Right renal cortex interstitium (tissue), 3 donors: ENCODE data around the gene EFHC1. TPM values are rescaled to one million over a fixed set of nuclear protein-coding genes. Genes with fewer than 3 reads are reported as not detected.

Experiments used
- DNase-seq, 3 donors: peaks; one replicate each; pipeline ENCODE4 v3.0.0-alpha.2; 2013; ENCODE audit warnings: low read depth in 3 of 3, low spot score in 2 of 3
- polyA plus RNA-seq, 3 donors: library from polyadenylated mRNA; unstranded; fragments of 120-200 nt; gene quantifications; one replicate each; pipeline ENCODE4 v1.2.1, GENCODE V29; 2013; ENCODE audit not compliant: insufficient read length in 3 of 3

Gene EFHC1
- polyA plus RNA-seq, 3 donors: 56.8 to 62.5 (median 60.2) TPM

DNA sequence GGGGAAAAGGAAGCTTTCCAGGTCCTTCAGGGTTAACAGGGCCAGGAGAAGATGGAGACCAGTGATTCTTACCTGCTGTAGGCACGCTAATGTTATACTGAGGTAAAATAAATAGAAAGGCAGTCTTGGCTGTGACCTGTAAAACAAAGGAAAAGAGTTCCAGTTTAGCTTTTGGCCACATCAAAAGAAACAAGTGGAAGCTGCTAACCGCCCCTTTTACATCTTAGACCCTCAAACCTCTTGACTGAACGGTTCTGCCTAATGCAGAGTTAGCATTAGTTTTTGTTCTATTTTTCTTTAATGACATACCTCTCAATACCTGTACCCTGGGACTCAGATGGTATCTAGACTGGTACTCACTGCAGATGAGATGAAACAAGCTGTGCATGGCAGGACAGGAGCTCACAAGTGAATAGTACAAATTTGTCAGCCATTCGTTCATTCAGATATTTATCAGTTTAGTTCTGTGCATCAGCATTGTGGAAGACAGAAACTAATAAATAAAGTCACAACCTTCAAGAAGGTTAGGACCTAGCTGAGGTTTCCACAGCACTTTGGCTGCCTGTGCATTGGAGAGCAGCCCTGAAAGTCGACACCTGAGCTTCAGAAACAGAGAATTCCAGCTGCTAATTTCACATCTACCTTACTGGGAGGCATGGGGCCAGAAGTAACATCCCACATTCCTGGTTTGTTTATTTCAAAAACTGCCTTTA lies 115.7 kb downstream of the EFHC1 start:
- DNase-seq: no peak

DNA sequence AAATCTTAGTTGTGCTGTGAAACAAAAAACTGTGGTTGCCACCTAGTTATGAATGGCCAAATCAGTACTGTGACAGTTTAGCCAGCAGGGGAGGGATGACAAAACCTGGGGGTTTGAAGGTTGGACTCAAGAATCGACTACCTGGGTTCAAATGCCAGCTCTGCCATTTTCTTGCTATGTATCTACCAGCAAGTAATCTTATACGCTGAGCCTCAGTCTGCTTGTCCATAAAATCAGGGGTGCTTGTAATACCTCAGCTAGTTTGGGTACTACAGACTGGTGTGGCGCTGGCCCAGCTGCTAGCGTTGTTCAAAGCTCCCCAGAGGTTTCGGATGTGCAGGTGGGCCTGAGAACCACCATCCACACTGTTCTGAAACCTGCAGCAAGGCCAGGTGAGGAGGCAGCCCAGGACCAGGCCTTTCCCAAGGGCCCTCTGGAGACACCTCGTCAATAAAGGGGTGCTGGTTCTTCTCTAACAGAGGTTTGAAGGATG lies 116.3 kb downstream of the EFHC1 start:
- no peak for DNase-seq

DNA sequence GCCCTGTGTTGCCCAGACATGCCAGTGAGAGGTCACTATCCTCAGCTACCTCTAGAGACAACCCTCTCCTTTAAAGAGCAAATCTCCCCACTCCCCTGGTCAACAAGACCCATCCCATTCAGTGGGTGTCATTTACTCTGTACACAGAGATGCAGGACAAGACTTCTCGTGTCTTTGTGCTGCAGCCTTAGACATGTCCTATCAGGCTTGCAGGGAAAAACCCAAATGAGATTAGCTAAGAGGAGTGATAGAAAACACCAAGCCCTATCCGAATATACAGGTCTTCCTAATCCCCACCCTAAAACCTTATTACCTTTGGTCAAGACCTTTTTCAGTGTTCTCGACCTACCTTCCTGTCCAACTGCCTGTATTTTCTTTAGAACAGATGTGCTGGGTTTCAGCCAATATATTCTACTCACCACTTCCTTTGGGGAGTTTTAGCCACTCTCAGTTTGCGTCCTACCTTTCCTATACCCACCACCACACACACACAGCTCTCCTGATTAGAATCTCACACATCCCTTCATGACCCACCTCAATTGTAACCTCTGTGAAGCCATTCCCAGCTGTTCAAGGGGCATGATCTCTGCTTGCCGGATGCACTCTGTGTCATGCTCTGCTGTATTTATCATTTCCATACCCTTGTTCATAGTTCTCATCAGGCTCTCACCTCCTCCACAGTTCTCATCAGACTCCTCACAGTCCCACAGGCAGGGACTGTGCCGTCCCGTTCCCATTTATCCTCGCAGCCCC lies 117.0 kb downstream of the EFHC1 start:
- DNase-seq: no peak

DNA sequence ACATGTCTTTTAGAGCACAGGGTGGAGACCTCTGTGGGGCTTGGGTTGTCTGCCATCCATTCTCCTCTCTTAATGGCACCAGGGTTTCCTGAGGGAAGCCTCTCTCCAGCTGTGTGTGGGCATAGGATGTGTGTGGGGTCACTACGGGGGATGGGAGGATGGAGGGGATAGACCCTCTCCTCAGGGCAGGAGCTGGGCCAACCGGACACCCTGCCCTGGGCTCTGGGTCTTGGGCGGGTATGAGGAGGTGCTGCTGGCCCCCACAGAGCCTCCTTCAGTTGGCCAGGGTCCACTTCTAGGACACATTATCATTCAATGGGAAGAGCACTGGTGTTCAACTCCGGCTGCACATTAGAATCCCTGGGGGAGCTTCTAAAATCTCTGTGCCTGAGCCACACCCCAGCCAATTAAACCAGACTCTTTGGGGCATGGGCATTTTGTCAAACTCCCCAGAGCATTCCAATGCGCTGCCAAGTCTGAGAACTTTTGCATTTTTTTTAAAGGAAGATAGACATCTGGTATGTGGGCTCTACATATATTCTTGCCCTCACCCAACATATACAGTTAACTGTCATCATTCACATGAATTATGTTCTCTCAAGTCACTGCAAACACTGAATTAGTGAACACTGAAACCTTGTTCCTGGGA lies 118.2 kb downstream of the EFHC1 start:
- no peak for DNase-seq

DNA sequence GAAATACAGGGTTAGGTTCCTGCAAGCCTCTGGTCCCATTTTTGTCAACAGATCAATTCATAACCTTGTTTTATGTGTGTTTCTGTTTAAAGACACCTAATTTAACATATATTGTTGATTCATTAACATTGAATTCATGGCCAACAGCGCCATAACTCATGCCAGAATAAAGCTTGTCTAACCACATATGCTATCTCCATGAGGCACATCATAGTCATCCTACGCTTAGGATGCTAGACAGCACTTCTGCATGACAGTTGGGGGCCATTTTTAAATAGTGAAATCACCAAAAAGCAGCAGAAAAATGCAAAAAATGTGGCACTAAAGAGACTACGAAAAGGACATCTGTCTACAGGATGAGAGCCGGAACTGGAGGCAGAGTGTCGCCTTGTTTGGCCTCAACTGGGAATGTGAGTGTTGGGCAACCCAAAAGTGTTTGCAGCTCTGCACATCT lies 118.8 kb downstream of the EFHC1 start:
- DNase-seq: no peak

DNA sequence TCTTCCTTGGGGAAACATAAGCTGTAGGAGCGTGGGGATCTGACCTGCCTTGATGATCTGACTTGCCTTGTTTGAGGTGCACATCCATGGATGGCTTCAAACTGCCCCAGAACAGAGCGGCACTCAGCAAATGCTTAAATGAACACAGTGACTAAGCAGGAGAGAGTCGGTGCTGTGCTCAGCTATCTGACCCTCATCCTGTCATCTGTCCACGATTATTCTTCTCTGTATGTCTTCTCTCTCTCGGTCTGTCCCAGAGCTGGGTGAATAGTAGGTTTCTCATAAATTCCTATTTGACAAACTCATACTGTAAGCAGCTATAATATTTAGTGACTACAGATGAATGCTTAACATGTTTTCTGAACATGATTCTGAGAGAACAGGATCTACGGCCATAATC lies 119.5 kb downstream of the EFHC1 start:
- DNase-seq: no peak

DNA sequence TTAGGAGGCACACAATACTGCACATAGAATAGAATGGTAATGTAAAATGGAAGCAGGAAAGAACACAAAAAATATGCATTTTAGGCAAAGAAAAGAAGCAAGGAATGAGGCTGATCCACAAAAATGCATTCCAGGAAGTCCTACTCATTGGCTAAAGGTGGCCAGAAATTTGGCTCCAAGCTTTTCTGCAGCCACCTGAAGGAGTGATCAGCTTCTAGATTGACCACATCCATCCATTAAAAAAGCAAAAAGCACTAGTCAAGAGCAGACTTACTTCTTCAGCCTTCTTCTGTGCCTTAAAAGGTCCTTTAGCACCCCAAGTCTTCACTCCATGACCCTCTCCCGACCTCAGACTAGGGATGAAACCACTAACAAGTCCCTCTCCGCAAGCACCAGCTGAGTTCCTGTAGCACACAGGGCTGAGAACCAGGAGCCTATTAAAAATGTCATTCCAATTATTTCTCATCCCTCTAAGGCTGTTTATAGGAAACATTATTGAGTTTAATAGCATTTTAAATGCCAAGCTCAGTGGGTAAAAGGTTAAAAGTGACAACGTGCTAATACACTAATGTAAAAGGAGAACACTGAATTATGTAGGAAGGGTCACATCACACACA lies 120.3 kb downstream of the EFHC1 start:
- no peak for DNase-seq

DNA sequence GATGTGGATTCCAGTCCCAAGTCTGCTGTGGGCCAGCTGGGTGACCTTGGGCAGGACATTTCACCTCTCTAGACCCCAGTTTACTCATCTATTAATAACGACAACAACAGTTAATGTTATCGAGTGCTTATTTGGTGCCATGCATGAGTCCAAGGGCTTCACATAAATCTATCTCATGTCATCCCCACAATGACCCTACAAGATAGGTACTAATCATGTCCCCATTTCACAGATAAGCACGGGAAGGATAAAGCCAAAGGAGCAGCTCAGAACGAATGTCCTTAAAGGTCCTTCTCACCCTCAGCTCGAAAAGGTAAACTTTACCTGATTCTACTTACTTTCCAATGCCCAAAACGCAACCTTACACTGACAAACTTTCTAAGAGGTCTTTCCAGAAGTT lies 121.0 kb downstream of the EFHC1 start:
- DNase-seq: no peak

DNA sequence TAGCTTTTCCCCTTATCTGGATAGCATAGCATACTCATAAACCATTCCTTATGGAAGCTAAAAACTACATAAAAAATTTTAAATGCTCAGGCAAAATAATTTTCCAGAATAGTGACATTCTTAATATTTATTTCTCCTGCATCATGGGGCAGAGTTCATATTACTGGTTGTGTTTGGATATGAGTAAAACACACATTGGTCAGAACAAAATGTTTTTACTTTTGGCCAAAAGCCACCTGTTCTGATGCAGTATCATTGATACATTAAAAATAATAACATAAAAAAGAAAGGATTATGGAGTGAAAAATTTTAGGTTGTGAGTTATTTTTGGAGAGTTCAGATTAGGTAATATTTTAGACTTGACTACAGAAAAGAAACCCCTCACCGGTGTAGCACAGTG lies 123.1 kb downstream of the EFHC1 start:
- DNase-seq: no peak

DNA sequence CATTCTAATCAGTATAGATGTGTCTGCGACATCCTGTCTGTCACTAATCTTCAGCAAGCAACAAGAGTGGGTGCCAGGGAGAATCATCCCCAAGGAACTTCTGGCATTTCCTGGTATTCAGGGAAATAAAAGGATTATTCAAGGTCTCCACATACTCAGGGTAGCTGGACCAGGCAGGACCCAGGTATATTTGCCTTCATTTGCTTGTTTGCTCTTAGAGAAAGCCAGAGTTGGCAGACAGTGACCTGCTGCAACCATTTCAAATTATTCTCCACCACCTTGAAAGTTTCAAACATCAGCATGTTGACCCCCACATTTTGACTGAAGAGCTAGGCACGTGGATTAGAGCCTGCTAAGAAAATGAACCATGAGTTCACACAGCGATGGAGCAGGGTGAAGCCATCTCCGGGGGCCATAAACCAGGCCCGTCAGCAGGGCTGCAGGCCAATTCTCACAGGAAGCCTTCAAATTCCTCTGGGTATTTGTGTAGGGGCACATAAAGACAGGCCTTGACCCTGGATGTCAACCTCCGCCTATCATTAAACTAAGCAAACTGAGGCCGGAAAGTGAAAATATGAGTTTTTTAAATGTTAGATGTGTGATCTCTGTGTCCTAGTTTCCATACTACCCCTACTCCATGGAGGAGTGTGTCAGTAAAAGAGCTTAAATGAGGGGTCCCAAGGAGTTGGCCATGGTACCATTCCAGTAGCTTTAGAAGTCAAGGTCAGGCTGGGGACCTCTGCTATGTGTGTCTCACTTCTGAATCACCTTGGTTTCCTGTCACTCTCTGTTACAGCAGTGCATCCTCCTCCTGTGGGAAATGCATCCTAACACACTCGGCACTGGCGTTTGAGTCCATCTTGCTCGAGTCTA lies 123.8 kb downstream of the EFHC1 start:
- DNase-seq: no peak

DNA sequence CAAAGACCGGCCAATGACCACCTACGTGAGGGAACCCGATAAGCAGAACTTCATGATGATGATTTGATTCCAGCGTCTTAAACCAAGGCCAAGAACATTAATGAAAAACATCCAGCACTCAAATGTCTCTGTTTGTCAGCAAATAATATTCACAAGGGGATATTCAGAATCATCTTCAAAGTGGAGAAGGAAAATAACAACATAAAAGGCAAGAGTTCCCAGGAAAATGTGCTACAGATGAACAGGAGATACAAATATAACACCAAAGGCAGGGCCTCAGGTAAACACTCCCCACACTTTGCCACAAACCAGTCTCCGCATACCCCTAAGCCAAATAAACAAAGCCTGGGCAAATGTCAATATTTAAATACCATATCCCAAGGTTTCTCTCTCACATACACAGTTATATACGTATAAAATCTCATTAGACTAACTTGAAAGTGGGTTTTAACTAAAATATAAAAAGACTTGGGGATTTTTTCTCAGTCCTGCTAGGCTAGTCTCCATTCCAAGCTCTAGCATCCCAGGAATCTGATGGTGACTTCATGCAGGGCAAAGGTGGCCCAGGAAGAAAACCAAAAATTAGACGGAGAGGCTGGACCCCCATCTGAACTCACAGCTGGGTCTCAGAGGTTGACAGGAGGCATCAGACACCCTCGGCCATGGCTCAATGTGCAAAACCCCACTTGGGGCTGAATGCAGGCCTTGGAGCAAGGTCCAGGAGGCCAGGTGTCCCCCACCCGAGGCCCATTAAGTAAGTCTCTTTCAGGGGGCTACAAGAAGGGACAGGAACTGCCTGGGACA lies 124.7 kb downstream of the EFHC1 start:
- DNase-seq: no peak

DNA sequence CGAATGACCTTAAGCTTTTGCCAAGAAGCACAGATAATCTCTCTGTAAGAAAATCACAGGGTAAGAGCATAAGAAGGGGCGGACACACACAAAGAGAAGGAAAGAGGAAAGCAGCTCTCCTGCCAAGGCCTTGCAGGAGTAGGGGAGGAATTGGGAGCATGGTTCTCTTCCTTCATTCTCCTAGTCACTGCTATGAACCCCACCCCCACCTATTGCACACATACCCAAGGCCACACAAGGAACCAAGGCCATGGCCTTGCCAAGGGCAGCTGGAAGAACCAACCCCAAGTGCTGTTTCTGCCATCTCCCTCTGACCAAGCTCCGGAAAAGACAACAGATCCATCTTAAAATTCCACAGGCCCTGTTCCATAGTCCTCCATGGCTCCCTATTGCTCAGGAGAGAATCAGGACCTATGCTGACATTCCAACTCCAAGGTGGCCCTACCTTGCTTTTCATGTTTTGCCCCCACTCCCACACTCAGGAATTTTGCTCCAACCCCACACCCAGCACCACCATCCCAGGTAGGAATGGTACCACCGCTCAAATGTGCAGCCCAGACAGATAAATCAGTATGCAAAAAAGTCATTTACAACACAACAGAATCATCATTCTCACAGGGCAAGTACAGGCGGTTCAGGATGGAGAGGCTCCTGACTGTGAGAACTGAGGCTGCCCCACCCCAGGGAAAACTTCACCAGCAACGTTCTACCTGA lies 125.4 kb downstream of the EFHC1 start:
- no peak for DNase-seq

DNA sequence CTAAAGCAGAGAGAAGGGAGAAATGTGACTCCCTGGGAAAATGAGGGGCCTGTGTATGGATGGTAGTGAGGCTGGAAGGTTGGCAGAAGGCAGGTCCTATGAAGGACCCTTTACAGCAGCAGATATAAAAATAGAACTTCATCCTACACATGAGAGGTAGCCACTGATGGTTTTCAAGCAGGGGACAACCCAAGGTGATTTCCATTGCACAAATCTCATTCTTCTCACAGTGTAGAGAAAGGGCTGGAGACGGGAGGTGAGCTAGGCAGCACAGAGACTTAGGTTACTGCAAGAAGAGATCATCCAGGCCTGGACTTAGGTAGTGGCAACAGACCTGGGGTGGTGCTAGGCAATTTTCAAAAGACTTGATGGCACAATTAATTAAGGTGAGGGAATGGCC lies 126.0 kb downstream of the EFHC1 start:
- no peak for DNase-seq

DNA sequence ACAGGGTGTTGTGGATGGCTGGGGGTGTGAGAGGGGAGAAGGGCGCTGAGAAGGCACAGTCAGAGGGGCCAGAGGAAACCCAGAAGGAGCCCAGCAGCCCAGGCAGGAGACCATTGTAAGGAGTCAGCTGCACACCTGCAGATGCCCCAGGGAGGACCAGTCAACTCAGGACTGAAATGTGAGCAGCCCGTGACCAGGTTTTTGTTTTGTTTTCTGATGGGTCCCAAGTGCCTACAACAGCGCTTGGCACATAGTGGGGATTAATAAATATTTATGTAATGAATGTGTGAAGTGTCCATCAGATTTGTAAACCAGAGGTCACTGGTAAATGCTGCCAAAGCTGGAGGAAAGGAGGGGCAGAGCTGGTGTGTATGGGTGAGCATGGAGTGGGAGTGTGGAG lies 126.5 kb downstream of the EFHC1 start:
- DNase-seq: no peak

DNA sequence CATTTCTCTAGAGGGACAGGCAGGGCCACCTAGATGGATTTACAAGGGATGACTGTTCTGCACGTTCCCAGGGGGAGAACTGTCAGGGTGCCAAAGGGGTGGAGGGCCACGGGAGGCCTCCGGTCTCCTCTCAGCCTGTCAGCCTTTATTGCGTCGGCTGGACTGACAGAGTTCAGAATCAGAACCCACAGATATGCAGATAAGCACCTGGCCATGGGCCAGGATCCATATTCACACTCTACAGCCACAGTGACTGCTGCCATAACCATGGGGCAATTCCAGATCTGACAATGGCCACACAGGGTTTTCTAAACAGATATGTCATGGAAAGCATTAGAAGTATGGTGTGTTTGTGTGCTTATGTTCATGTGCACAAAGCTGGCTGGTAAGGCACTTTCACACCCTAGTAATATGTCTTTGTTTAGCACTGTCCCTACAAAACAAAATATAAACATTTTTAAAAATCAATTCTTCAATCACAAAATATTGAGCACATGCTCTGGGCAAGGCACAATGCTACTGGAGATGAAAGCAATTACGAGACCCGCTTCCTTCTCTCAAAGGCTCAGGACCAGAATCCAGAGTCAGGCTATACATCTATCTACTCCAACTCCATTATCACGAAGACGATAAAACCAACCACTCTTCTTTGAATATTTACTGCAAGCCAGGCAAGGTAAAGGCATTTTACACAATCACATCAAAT lies 127.7 kb downstream of the EFHC1 start:
- DNase-seq: no peak

DNA sequence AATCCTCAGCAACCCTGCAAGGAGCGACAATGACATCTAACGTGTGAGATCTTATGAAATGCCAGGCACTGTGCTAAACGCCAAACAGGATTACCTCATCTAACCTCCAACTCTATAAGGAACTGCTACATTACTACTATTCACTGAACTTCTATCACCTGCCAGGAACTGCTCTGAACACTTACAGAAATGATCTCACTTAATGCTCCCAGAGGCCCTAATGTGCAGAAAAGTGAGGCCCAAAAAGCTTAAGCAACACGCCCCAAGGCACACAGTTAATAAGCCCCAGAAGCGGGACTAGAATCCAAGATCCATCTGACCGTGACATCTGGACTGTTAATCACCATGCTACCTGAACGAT lies 128.2 kb downstream of the EFHC1 start:
- DNase-seq: no peak

DNA sequence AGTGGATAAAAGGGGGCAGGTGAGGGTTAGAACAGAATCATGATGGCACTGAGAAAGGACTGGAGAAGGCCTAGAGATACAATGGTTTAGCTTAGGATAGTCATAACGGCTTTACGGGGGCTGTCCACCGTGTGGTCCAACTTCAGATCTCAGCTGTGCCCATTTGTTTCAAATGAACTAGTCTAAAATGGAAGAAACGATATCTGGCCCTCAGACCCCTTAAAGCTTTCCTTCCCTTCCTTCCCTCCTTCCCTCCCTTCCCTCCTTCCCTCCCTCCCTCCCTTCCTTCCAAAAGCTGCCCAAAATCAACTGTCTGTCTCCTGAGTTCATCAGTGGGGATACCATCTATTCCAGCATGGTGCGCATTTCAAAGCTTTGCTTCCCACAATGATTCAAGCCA lies 128.9 kb downstream of the EFHC1 start:
- no peak for DNase-seq

DNA sequence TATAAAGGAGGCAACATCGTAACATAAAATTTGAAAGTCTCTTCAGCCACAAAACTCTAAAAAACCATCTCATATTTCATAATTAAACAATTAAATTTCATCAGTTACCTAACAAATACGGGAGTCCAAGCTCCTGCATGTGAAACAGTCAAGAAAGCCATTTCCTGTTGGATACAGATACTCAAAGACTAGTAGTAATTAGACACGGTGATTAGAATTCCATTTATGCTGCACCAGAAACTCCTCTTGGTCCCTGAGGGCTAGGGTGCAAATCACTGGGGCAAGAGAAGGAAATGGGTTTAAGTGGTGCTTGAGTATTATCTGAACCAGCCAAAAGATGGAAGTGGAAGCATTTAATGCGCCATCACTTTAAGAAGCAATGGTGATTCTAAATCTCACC lies 129.3 kb downstream of the EFHC1 start:
- DNase-seq: no peak
